ENCODE measurements around the gene RAPGEF6.
"Not testable (repeated sequence)": the region's sequence is repeated elsewhere in the genome, so short reads cannot be mapped to it uniquely, and the experiment has no call there.

Gene RAPGEF6

DNA sequence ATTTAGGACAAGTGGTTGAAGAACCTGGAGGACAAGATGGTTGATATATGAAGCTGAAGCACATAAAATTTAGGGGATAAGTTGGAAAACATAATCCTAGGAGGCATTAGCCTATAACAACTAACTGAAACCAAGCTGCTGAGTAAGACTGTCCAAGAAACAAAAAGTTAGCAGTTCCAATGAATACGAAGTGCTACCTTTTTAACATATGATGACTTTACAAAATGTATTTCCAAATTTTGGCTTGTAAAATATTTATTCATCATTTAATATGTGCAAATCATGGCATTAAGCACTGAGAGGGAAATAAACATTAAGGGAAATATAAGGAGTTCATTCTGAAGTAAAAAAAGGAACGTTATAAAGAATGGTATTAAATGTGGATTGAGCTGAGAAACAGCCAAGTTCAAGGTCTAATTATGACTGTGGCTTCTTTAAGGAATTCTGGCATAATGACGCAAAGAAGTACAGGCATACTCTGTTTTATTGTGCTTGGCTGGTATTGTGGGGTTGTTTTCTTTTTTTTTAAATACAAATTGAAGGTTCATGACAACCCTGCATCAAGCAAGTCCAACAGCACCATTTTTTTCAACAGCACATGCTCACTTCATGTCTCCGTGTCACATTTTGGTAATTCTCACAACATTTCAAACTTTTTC lies 7.7 kb downstream of the RAPGEF6 start:
- Histone ChIP-seq H3K9me3 (ENCODE audit: control insufficient read depth, low read length) (no peaks in the 10 kb centered on the region), H3K36me3 (ENCODE audit: control insufficient read depth, insufficient read depth, low read length, severe bottlenecking) (no peaks in the 10 kb centered on the region), H3K4me1 (ENCODE audit: control insufficient read depth, insufficient read depth, low read length) (peaks cover 20% of the 10 kb centered on the region), H3K9ac (ENCODE audit: low read length) (no peak overlapping the region), H3K27me3 (replicated peaks; ENCODE audit: control insufficient read depth, insufficient read depth, low read length) (no peaks in the 10 kb centered on the region), H3K4me3 (ENCODE audit: low read length) (no peak overlapping the region)
- DNase-seq (ENCODE audit: low read depth), result no peak

DNA sequence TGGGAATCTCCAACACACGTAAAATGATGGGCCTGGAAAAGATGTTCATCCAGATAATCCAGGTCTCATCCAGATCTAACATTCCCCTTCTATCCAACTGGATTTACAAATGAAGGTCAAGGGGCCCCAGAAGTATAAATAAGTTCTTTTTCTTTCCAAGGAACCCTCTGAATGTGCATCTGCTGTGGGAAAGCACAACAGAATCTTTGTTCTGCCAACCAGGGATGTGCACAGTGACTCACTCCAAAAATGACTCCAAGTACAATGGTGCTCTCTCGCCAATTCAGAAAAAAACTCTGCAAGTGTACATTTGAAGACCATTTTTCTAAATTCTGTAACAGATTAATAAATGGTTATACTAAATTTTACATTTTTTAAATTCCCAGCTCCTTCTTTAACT lies 12.4 kb downstream of the RAPGEF6 start:
- Histone ChIP-seq H3K27me3 (replicated peaks; ENCODE audit: control insufficient read depth, insufficient read depth, low read length) (no peaks in the 10 kb centered on the region), H3K9ac (ENCODE audit: low read length) (no peak overlapping the region), H3K9me3 (ENCODE audit: control insufficient read depth, low read length) (no peaks in the 10 kb centered on the region), H3K4me3 (ENCODE audit: low read length) (no peak overlapping the region), H3K36me3 (ENCODE audit: control insufficient read depth, insufficient read depth, low read length, severe bottlenecking) (no peaks in the 10 kb centered on the region), H3K4me1 (ENCODE audit: control insufficient read depth, insufficient read depth, low read length) (peaks cover 12% of the 10 kb centered on the region)
- DNase-seq (ENCODE audit: low read depth), result no peak

DNA sequence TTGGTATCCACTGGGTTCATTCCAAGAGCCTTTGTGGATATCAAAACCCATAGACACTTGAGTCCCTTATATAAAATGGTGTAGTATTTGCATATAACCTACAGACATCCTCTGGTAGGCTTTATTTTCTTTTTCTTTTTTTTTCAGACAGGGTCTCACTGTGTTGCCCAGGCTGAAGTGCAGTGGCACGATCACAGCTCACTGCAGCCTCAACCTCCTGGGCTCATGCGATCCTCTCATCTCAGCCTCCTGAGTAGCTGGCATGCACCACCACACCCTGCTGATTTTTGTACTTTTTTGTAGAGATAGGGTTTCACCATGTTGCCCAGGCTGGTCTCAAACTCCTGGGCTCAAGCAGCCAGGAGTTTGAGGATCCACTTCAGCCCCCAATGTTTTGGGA lies 13.9 kb downstream of the RAPGEF6 start:
- H3K27me3 ChIP-seq (replicated peaks; ENCODE audit: control insufficient read depth, insufficient read depth, low read length); DNase-seq (ENCODE audit: low read depth); H3K4me3 ChIP-seq (ENCODE audit: low read length); H3K9ac ChIP-seq (ENCODE audit: low read length); H3K9me3 ChIP-seq (ENCODE audit: control insufficient read depth, low read length); H3K36me3 ChIP-seq (ENCODE audit: control insufficient read depth, insufficient read depth, low read length, severe bottlenecking): not testable (repeated sequence)
- peaks cover 12% of the 10 kb centered on the region for H3K4me1 ChIP-seq (ENCODE audit: control insufficient read depth, insufficient read depth, low read length)

DNA sequence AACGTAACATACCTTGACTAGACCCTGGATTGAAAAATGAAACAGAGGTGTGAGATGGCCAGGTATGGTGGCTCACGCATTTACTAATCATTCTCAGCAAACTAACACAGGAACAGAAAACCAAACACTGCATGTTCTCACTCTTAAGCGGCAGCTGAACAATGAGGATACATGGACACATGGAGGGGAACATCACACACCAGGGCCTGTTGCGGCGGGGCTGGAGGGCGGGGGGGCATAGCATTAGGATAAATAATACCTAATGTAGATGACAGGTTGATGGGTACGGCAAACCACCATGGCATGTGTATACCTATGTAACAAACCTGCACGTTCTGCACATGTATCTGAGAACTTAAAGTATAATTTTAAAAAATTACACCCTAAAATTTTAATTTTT lies 15.9 kb downstream of the RAPGEF6 start:
- H3K9ac ChIP-seq (ENCODE audit: low read length), result no peak overlapping the region
- H3K27me3 ChIP-seq (replicated peaks; ENCODE audit: control insufficient read depth, insufficient read depth, low read length), result no peaks in the 10 kb centered on the region
- DNase-seq (ENCODE audit: low read depth), result no peak
- no peak overlapping the region for H3K4me3 ChIP-seq (ENCODE audit: low read length)
- no peaks in the 10 kb centered on the region for H3K9me3 ChIP-seq (ENCODE audit: control insufficient read depth, low read length)
- no peaks in the 10 kb centered on the region for H3K36me3 ChIP-seq (ENCODE audit: control insufficient read depth, insufficient read depth, low read length, severe bottlenecking)
- H3K4me1 ChIP-seq (ENCODE audit: control insufficient read depth, insufficient read depth, low read length), result peaks cover 12% of the 10 kb centered on the region

DNA sequence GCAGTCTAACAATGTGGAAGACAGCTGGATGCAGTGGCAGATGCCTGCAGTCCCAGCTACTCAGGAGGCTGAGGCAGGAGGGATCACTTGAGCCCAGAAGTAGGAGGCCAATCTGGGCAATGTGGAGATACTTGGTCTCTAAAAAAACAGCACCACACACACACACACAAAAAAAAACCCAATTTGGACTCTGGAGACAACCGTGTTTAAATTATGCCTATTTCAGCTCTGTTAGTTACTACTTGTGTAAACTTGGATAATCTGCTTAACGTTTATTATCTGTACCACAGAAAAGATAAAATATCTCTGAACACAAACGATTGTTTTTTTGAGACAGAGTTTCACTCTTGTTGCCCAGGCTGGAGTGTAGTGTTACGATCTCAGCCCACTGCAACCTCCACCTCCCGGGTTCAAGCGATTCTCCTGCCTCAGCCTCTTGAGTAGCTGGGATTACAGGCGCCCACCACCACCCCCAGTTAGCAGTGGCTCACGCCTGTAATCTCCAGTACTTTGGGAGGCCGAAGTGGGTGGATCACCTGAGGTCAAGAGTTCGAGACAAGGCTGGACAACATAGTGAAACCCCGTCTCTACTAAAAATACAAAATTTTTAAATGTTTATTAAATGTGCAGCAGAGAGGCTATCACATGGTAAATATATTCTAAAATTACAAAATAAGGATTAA lies 17.7 kb downstream of the RAPGEF6 start:
- H3K27me3 ChIP-seq (replicated peaks; ENCODE audit: control insufficient read depth, insufficient read depth, low read length), result no peaks in the 10 kb centered on the region
- H3K9me3 ChIP-seq (ENCODE audit: control insufficient read depth, low read length), result no peaks in the 10 kb centered on the region
- H3K9ac ChIP-seq (ENCODE audit: low read length), result no peak overlapping the region
- no peak overlapping the region for H3K4me3 ChIP-seq (ENCODE audit: low read length)
- H3K4me1 ChIP-seq (ENCODE audit: control insufficient read depth, insufficient read depth, low read length), result peaks cover 3% of the 10 kb centered on the region
- DNase-seq (ENCODE audit: low read depth), result no peak
- no peaks in the 10 kb centered on the region for H3K36me3 ChIP-seq (ENCODE audit: control insufficient read depth, insufficient read depth, low read length, severe bottlenecking)

DNA sequence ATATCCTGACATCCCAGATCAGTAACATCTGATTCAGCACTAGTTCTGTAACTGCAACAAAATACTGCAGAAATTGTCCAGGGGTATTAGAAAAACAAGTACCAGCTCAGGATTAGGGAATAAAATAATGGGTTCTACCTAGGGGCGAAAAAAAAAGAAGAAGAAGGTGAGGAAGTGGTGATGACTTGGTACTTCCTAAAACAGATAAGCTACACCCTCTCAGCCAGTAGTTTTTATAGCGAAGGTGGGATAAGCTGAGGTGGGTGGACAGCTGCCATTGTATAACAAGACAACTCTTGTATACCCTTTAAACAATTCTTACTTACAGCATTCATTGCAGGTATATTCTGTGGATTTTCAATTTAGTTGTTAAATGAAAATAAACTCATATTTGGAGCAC lies 19.1 kb downstream of the RAPGEF6 start:
- H3K4me3 ChIP-seq (ENCODE audit: low read length), result no peak overlapping the region
- H3K36me3 ChIP-seq (ENCODE audit: control insufficient read depth, insufficient read depth, low read length, severe bottlenecking), result no peaks in the 10 kb centered on the region
- H3K9ac ChIP-seq (ENCODE audit: low read length), result no peak overlapping the region
- H3K27me3 ChIP-seq (replicated peaks; ENCODE audit: control insufficient read depth, insufficient read depth, low read length), result no peaks in the 10 kb centered on the region
- no peak for DNase-seq (ENCODE audit: low read depth)
- no peaks in the 10 kb centered on the region for H3K4me1 ChIP-seq (ENCODE audit: control insufficient read depth, insufficient read depth, low read length)
- H3K9me3 ChIP-seq (ENCODE audit: control insufficient read depth, low read length), result no peaks in the 10 kb centered on the region

DNA sequence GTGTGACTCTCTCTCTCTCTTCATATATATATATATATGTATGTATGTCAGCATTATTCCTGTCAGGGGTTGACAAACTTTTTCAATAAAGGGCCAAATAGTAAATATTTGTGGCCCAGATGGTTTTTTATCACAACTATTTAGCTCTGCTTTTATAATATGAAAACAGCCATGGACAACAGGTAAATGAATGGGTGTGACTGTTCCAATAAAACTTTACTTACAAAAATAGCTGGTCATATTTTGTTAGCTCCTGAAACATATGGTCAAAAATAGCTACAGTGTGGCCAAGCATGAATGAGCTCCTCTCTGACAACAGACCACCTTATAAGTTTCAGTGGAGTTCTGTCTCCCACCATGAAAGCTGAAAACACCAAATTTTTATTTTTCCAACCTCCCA lies 21.6 kb downstream of the RAPGEF6 start:
- no peak overlapping the region for H3K4me3 ChIP-seq (ENCODE audit: low read length)
- no peaks in the 10 kb centered on the region for H3K9me3 ChIP-seq (ENCODE audit: control insufficient read depth, low read length)
- no peaks in the 10 kb centered on the region for H3K27me3 ChIP-seq (replicated peaks; ENCODE audit: control insufficient read depth, insufficient read depth, low read length)
- H3K36me3 ChIP-seq (ENCODE audit: control insufficient read depth, insufficient read depth, low read length, severe bottlenecking), result no peaks in the 10 kb centered on the region
- no peak overlapping the region for H3K9ac ChIP-seq (ENCODE audit: low read length)
- no peak for DNase-seq (ENCODE audit: low read depth)
- peaks cover under 1% of the 10 kb centered on the region for H3K4me1 ChIP-seq (ENCODE audit: control insufficient read depth, insufficient read depth, low read length)

DNA sequence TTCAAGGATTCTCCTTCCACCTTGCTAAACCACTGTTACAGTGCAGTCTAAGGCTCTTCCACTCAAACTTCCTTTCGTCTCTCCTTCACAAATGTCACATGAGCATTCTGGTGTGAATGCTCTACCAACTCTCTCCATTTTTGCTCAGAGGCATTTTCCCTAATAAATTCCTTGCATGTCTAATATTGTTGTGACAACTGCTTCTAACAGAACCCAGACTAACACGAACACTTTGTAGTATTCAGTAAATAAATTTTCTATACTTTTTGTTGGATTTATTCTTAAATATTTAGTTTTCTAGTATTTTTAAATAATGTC lies 24.0 kb downstream of the RAPGEF6 start:
- no peak for DNase-seq (ENCODE audit: low read depth)
- Histone ChIP-seq H3K9ac (ENCODE audit: low read length) (no peak overlapping the region), H3K27me3 (replicated peaks; ENCODE audit: control insufficient read depth, insufficient read depth, low read length) (no peaks in the 10 kb centered on the region), H3K9me3 (ENCODE audit: control insufficient read depth, low read length) (no peaks in the 10 kb centered on the region), H3K4me3 (ENCODE audit: low read length) (no peak overlapping the region), H3K4me1 (ENCODE audit: control insufficient read depth, insufficient read depth, low read length) (peaks cover 15% of the 10 kb centered on the region), H3K36me3 (ENCODE audit: control insufficient read depth, insufficient read depth, low read length, severe bottlenecking) (no peaks in the 10 kb centered on the region)

DNA sequence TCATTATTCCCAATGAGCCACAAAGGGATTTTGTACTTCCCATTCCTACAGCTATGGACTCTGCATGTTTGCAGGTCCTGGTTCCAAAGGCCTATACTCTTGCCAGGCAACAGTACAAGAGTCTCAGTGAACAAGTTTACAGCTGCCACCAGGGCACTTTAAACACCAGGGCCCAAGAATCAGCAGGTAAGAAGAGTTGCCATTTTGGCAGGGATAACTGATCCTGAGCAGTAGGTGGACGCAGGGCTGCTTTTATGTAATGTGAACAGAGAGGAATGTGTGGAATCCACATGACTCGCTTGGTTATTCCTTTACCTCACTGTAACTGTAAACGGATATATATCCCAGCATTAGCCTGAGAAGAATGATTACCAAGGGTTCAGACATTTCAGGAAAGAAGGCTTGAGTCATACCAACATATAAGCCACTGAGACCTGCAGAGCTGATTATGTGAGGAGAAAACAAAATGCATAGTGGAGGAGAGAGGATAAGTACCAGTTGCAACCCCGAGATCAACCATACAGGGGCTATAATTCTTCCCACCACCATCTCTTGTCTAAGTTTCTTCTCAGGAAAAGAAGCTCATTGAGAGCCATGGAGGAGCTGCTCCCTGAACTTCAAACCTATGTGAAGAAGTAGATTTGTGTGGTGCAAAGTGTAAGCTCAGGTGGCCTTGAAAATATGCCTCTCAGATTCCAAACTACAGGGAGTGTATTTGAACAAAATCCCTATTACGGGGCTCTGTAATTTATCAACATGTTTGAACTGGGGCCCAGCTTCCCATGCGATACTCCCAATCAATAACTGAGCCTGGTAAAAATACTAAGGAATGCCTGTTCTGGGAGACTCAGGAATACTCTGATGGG lies 24.6 kb downstream of the RAPGEF6 start:
- Histone ChIP-seq H3K4me1 (ENCODE audit: control insufficient read depth, insufficient read depth, low read length) (peaks cover 15% of the 10 kb centered on the region), H3K27me3 (replicated peaks; ENCODE audit: control insufficient read depth, insufficient read depth, low read length) (no peaks in the 10 kb centered on the region), H3K36me3 (ENCODE audit: control insufficient read depth, insufficient read depth, low read length, severe bottlenecking) (no peaks in the 10 kb centered on the region), H3K9me3 (ENCODE audit: control insufficient read depth, low read length) (no peaks in the 10 kb centered on the region), H3K4me3 (ENCODE audit: low read length) (no peak overlapping the region), H3K9ac (ENCODE audit: low read length) (no peak overlapping the region)
- DNase-seq (ENCODE audit: low read depth), result peak; percentile 37

DNA sequence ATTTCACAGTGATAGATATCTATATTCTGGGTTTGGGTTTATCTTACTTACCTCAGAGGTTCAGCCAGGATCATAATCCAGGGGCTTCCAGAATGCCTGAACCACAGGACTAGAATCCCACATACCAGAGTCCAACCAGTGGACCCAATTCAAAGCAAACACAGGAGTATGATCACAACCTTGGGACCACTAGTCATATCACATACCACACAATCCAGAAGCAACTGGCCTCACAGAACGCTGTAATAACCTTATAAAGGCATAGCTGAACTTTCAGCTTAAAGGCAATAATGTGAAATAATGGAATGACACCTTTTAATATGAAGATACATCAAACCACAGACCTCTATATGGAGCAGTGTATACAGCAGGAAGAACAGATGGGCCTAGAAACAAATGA lies 25.3 kb downstream of the RAPGEF6 start:
- no peak overlapping the region for H3K4me3 ChIP-seq (ENCODE audit: low read length)
- no peaks in the 10 kb centered on the region for H3K27me3 ChIP-seq (replicated peaks; ENCODE audit: control insufficient read depth, insufficient read depth, low read length)
- DNase-seq (ENCODE audit: low read depth), result no peak
- no peaks in the 10 kb centered on the region for H3K36me3 ChIP-seq (ENCODE audit: control insufficient read depth, insufficient read depth, low read length, severe bottlenecking)
- H3K4me1 ChIP-seq (ENCODE audit: control insufficient read depth, insufficient read depth, low read length), result peaks cover 15% of the 10 kb centered on the region
- H3K9ac ChIP-seq (ENCODE audit: low read length), result no peak overlapping the region
- no peaks in the 10 kb centered on the region for H3K9me3 ChIP-seq (ENCODE audit: control insufficient read depth, low read length)

DNA sequence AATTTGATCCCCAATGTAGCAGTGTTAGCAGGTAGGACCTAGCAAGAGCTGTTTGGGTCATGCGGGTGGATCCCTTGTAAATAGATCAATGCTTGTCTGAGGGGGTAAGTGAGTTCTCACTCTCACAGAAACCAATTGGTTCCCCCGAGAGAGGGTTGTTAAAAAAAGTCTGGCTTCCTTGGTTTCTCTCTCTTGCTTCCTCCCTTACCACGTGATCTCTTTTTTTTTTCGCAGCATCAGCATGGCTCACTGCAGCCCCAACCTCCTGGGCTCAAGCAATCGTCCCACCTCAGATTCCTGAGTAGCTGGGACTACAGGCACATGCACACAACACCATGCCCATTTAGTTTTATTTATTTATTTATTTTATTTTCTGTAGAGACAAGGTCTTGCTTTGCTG lies 26.4 kb downstream of the RAPGEF6 start:
- Histone ChIP-seq H3K36me3 (ENCODE audit: control insufficient read depth, insufficient read depth, low read length, severe bottlenecking) (no peaks in the 10 kb centered on the region), H3K4me3 (ENCODE audit: low read length) (no peak overlapping the region), H3K27me3 (replicated peaks; ENCODE audit: control insufficient read depth, insufficient read depth, low read length) (no peaks in the 10 kb centered on the region), H3K4me1 (ENCODE audit: control insufficient read depth, insufficient read depth, low read length) (peaks cover 15% of the 10 kb centered on the region), H3K9me3 (ENCODE audit: control insufficient read depth, low read length) (no peaks in the 10 kb centered on the region), H3K9ac (ENCODE audit: low read length) (no peak overlapping the region)
- DNase-seq (ENCODE audit: low read depth), result no peak

Measured in adipocyte (in vitro differentiated cells).